ENCODE results near the gene MARCHF6. TPM values are rescaled to one million over a fixed set of nuclear protein-coding genes. Genes with fewer than 3 reads are reported as not detected.

MARCHF6 gene
- total RNA-seq, 2 donors from 2014 or later = 149 to 150 TPM

GRCh38 chr5:10376544-10376943 is 23.0 kb downstream of the MARCHF6 start:
- H3K4me3 ChIP-seq (ENCODE audit: low read length) = no peak overlapping the region
- peaks cover 9% of the 10 kb centered on the region for H3K9me3 ChIP-seq (ENCODE audit: control insufficient read depth, low read length)
- H3K27me3 ChIP-seq (ENCODE audit: control insufficient read depth, insufficient read depth, low read length, poor library complexity, severe bottlenecking) = no peaks in the 10 kb centered on the region
- Mint-ChIP-seq H3K27me3 (ENCODE audit: insufficient read depth) (no peaks in the 10 kb centered on the region), H3K9me3 (peaks cover 18% of the 10 kb centered on the region), H3K4me1 (peaks cover 25% of the 10 kb centered on the region), H3K27ac (peak overlapping the region; percentile 19), H3K36me3 (ENCODE audit: low read depth) (peaks cover 48% of the 10 kb centered on the region), H3K4me3 (no peak overlapping the region)
- TF ChIP-seq CTCF (conservative IDR thresholded peaks at IDR 0.05) = no peak
- DNase-seq = no peak
- no peak overlapping the region for H3K27ac ChIP-seq (ENCODE audit: low read depth, low read length)
- H3K4me1 ChIP-seq (ENCODE audit: control insufficient read depth, insufficient read depth, low read length) = no peaks in the 10 kb centered on the region
- WGBS, 2 experiments (ENCODE audit: insufficient coverage in 1 of 2, insufficient read length in 1 of 2) = 87 to 97% methylated on average over 10 to 11 of the region's 11 CpGs
- H3K36me3 ChIP-seq (ENCODE audit: control insufficient read depth, insufficient read depth, low read length) = peaks cover 45% of the 10 kb centered on the region
- H3K9ac ChIP-seq (ENCODE audit: extremely low read depth, low read length, poor library complexity, severe bottlenecking) = no peak overlapping the region

GRCh38 chr5:10377081-10377480 is 23.6 kb downstream of the MARCHF6 start:
- no peak overlapping the region for H3K4me3 Mint-ChIP-seq
- no peak for DNase-seq
- no peak overlapping the region for H3K27ac Mint-ChIP-seq
- no peak overlapping the region for H3K9ac ChIP-seq (ENCODE audit: extremely low read depth, low read length, poor library complexity, severe bottlenecking)
- TF ChIP-seq CTCF (conservative IDR thresholded peaks at IDR 0.05) = no peak
- H3K27me3 Mint-ChIP-seq (ENCODE audit: insufficient read depth) = no peaks in the 10 kb centered on the region
- peaks cover 23% of the 10 kb centered on the region for H3K4me1 Mint-ChIP-seq
- peaks cover 52% of the 10 kb centered on the region for H3K36me3 Mint-ChIP-seq (ENCODE audit: low read depth)
- peaks cover 18% of the 10 kb centered on the region for H3K9me3 Mint-ChIP-seq
- H3K4me3 ChIP-seq (ENCODE audit: low read length) = no peak overlapping the region
- peaks cover 51% of the 10 kb centered on the region for H3K36me3 ChIP-seq (ENCODE audit: control insufficient read depth, insufficient read depth, low read length)
- no peak overlapping the region for H3K27ac ChIP-seq (ENCODE audit: low read depth, low read length)
- no peaks in the 10 kb centered on the region for H3K4me1 ChIP-seq (ENCODE audit: control insufficient read depth, insufficient read depth, low read length)
- no peaks in the 10 kb centered on the region for H3K27me3 ChIP-seq (ENCODE audit: control insufficient read depth, insufficient read depth, low read length, poor library complexity, severe bottlenecking)
- H3K9me3 ChIP-seq (ENCODE audit: control insufficient read depth, low read length) = peaks cover 9% of the 10 kb centered on the region
- WGBS, 2 experiments (ENCODE audit: insufficient coverage in 1 of 2, insufficient read length in 1 of 2) = 94 to 100% methylated on average over 2 to 5 of the region's 5 CpGs

- H3K27ac ChIP-seq (ENCODE audit: low read depth, low read length) = no peak overlapping the region
- H3K4me3 ChIP-seq (ENCODE audit: low read length) = no peak overlapping the region
- Mint-ChIP-seq H3K36me3 (ENCODE audit: low read depth) (peaks cover 52% of the 10 kb centered on the region), H3K9me3 (no peaks in the 10 kb centered on the region), H3K4me1 (peaks cover 2% of the 10 kb centered on the region), H3K4me3 (no peak overlapping the region), H3K27ac (no peak overlapping the region), H3K27me3 (ENCODE audit: insufficient read depth) (no peaks in the 10 kb centered on the region)
- 97 to 100% methylated on average over 2 to 4 of the region's 4 CpGs for WGBS, 2 experiments (ENCODE audit: insufficient coverage in 1 of 2, insufficient read length in 1 of 2)
- H3K36me3 ChIP-seq (ENCODE audit: control insufficient read depth, insufficient read depth, low read length) = peaks cover 84% of the 10 kb centered on the region
- no peak for DNase-seq
- no peaks in the 10 kb centered on the region for H3K9me3 ChIP-seq (ENCODE audit: control insufficient read depth, low read length)
- H3K9ac ChIP-seq (ENCODE audit: extremely low read depth, low read length, poor library complexity, severe bottlenecking) = no peak overlapping the region
- TF ChIP-seq CTCF (conservative IDR thresholded peaks at IDR 0.05) = no peak
- no peaks in the 10 kb centered on the region for H3K27me3 ChIP-seq (ENCODE audit: control insufficient read depth, insufficient read depth, low read length, poor library complexity, severe bottlenecking)
- no peaks in the 10 kb centered on the region for H3K4me1 ChIP-seq (ENCODE audit: control insufficient read depth, insufficient read depth, low read length)
Observed at GRCh38 chr5:10381803-10382202, 28.3 kb downstream of the MARCHF6 start.

Measured in endodermal cell (in vitro differentiated cells).